SHP77 (cell line): Measurements from ENCODE around the gene SLC25A33.
"Not testable (repeated sequence)": the region's sequence is repeated elsewhere in the genome, so short reads cannot be mapped to it uniquely, and the experiment has no call there.

Source experiments
- DNase-seq, 2 experiments: peaks; one replicate each; lab custom pipeline; 2025; lab: John Stamatoyannopoulos, UW

Gene SLC25A33

GRCh38 chr1:9539829-9540550, 725 bp downstream of the SLC25A33 start:
- no peak for DNase-seq

GRCh38 chr1:9542430-9542829, 3.2 kb downstream of the SLC25A33 start:
- DNase-seq = no peak

- DNase-seq = no peak
Observed at GRCh38 chr1:9544926-9545325, 5.7 kb downstream of the SLC25A33 start.

GRCh38 chr1:9549955-9550546, 10.8 kb downstream of the SLC25A33 start:
- DNase-seq = no peak

GRCh38 chr1:9551984-9552383, 12.7 kb downstream of the SLC25A33 start:
- no peak for DNase-seq

- no peak for DNase-seq
Observed at GRCh38 chr1:9553736-9554144, 14.5 kb downstream of the SLC25A33 start.

- DNase-seq = no peak
Observed at GRCh38 chr1:9555942-9556341, 16.7 kb downstream of the SLC25A33 start.

GRCh38 chr1:9557624-9558023, 18.4 kb downstream of the SLC25A33 start:
- no peak for DNase-seq

- DNase-seq = no peak
Observed at GRCh38 chr1:9558271-9558945, 19.1 kb downstream of the SLC25A33 start.

GRCh38 chr1:9558946-9559545, 19.8 kb downstream of the SLC25A33 start:
- no peak for DNase-seq

GRCh38 chr1:9559673-9560072, 20.4 kb downstream of the SLC25A33 start:
- no peak for DNase-seq

GRCh38 chr1:9560090-9560489, 20.8 kb downstream of the SLC25A33 start:
- DNase-seq = not testable (repeated sequence)

GRCh38 chr1:9561429-9561828, 22.2 kb downstream of the SLC25A33 start:
- DNase-seq = no peak

- no peak for DNase-seq
Observed at GRCh38 chr1:9569267-9569666, 30.0 kb downstream of the SLC25A33 start.

GRCh38 chr1:9570886-9571529, 31.7 kb downstream of the SLC25A33 start:
- not testable (repeated sequence) for DNase-seq

GRCh38 chr1:9573723-9574122, 34.5 kb downstream of the SLC25A33 start:
- no peak for DNase-seq

- DNase-seq = no peak
Observed at GRCh38 chr1:9575486-9575885, 36.2 kb downstream of the SLC25A33 start.

GRCh38 chr1:9576903-9577302, 37.6 kb downstream of the SLC25A33 start:
- DNase-seq = no peak

- no peak for DNase-seq
Observed at GRCh38 chr1:9577423-9577822, 38.2 kb downstream of the SLC25A33 start.

- no peak for DNase-seq
Observed at GRCh38 chr1:9580942-9581341, 41.7 kb downstream of the SLC25A33 start.

GRCh38 chr1:9586147-9586766, 47.0 kb downstream of the SLC25A33 start:
- no peak for DNase-seq
